PC-3 (cell line): ENCODE results near the gene PHTF2.

Experiments used
- CTCF ChIP-seq: fragments of 300-600 bp; sonication (generic); conservative IDR thresholded peaks from 2 replicates; pipeline ENCODE4 v1.5.1; 2017; ENCODE audit warnings: antibody characterized with exemption, low read depth, mild to moderate bottlenecking, low read length
- EZH2phosphoT487 ChIP-seq: fragments of 300-600 bp; sonication (generic); IDR thresholded peaks from 2 replicates; pipeline ENCODE4 v1.6.1; 2018; ENCODE audit warnings: mild to moderate bottlenecking, antibody characterized with exemption, low read length, borderline replicate concordance

- TF ChIP-seq CTCF (no peak), EZH2phosphoT487 (no peak)
These were observed 143.9 kb downstream of the PHTF2 start for GRCh38 chr7:77942431-77942830.
